Fibroblast of lung (primary cell): ENCODE data around the gene NECTIN2. TPM values are rescaled to one million over a fixed set of nuclear protein-coding genes. Genes with fewer than 3 reads are reported as not detected.

Experiments used
- DNase-seq, 2 donors: peaks; one replicate each; pipeline versions ENCODE4 v3.0.0 to v3.0.0-alpha.2; 2010; ENCODE audit warnings: low read depth in 2 of 2
- H2AFZ ChIP-seq: 2 replicates; pipeline ENCODE4 v1.5.1; 2012; ENCODE audit warnings: low read length, control low read depth, inconsistent platforms
- H3K27ac ChIP-seq: 2 replicates; pipeline ENCODE4 v1.5.1; 2011; ENCODE audit warnings: low read length, control low read depth; ENCODE audit not compliant: insufficient read depth
- H3K27me3 ChIP-seq: 2 replicates; pipeline ENCODE4 v1.5.1; 2011; ENCODE audit warnings: mild to moderate bottlenecking, low read length; ENCODE audit not compliant: control insufficient read depth, insufficient read depth
- H3K36me3 ChIP-seq: 2 replicates; pipeline ENCODE4 v1.5.1; 2011; ENCODE audit warnings: low read length; ENCODE audit not compliant: control insufficient read depth, insufficient read depth
- H3K4me1 ChIP-seq: 2 replicates; pipeline ENCODE4 v1.5.1; 2011; ENCODE audit warnings: low read length; ENCODE audit not compliant: control insufficient read depth, insufficient read depth; ENCODE audit errors: extremely low read depth
- H3K4me2 ChIP-seq: 2 replicates; pipeline ENCODE4 v1.5.1; 2011; ENCODE audit warnings: low read length, control low read depth; ENCODE audit not compliant: insufficient read depth; ENCODE audit errors: extremely low read depth
- H3K4me3 ChIP-seq, 4 experiments: fragments of 200-600 bp in 1 of 4; sonication (generic) in 1 of 4; replicated peaks in 1 of 4; 2 replicates each; pipeline ENCODE4 v1.5.1; 2011 to 2016; ENCODE audit warnings: low read length in 4 of 4, low read depth in 3 of 4, mild to moderate bottlenecking in 3 of 4, control low read depth in 2 of 4, inconsistent platforms in 1 of 4, mixed read lengths in 1 of 4; ENCODE audit not compliant: insufficient read depth in 1 of 4; ENCODE audit errors: control extremely low read depth in 1 of 4
- H3K79me2 ChIP-seq: 2 replicates; pipeline ENCODE4 v1.5.1; 2012; ENCODE audit warnings: mild to moderate bottlenecking, low read length, inconsistent platforms; ENCODE audit not compliant: control insufficient read depth, insufficient read depth
- H3K9ac ChIP-seq: 2 replicates; pipeline ENCODE4 v1.5.1; 2011; ENCODE audit warnings: mild to moderate bottlenecking, low read length, control low read depth; ENCODE audit not compliant: insufficient read depth
- H3K9me3 ChIP-seq: 2 replicates; pipeline ENCODE4 v1.5.1; 2012; ENCODE audit warnings: low read depth, low read length; ENCODE audit not compliant: control insufficient read depth, insufficient read depth
- H4K20me1 ChIP-seq: 2 replicates; pipeline ENCODE4 v1.5.1; 2011; ENCODE audit warnings: low read length; ENCODE audit not compliant: control insufficient read depth, insufficient read depth; ENCODE audit errors: extremely low read depth
- CTCF ChIP-seq, 2 donors: IDR thresholded peaks in 1 of 2; conservative IDR thresholded peaks in 1 of 2; 1 replicate in 1 of 2; 2 replicates in 1 of 2; pipeline ENCODE4 v1.5.1; 2011 to 2012; ENCODE audit warnings: low read length in 2 of 2, control low read depth in 1 of 2, inconsistent platforms in 1 of 2, low read depth in 1 of 2, mild to moderate bottlenecking in 1 of 2
- EZH2 ChIP-seq: IDR thresholded peaks from 2 replicates; pipeline ENCODE4 v1.5.1; 2012; ENCODE audit warnings: low read length, control low read depth, mild to moderate bottlenecking; ENCODE audit errors: missing control alignments
- polyA plus RNA-seq, 2 donors: library from polyadenylated mRNA; depleted of rRNA in 1 of 2; stranded (reverse) in 1 of 2; unstranded in 1 of 2; fragments of >200 nt; gene quantifications; 2 replicates each; pipeline ENCODE4 v1.2.1, GENCODE V29; 2011 to 2012; ENCODE audit warnings: missing spikeins in 1 of 2
- total RNA-seq: library from RNA; depleted of rRNA; stranded (reverse); fragments of >200 nt; gene quantifications from 2 replicates; pipeline ENCODE4 v1.2.1, GENCODE V29; 2014

The NECTIN2 gene
- total and polyA plus RNA-seq, 2 donors (not counting 1 experiment from before 2014, with no cell fraction given): 70.7 to 77.4 TPM

GRCh38 chr19:44894052-44894400, 47.9 kb downstream of the NECTIN2 start:
- Histone ChIP-seq H3K4me1 (peaks cover 15% of the 10 kb centered on the region), H3K36me3 (peaks cover 21% of the 10 kb centered on the region), H4K20me1 (no peaks in the 10 kb centered on the region), H2AFZ (no peak overlapping the region), H3K4me3 (no peak overlapping the region), H3K79me2 (peaks cover 27% of the 10 kb centered on the region), H3K27ac (no peak overlapping the region), H3K4me2 (no peak overlapping the region), H3K27me3 (no peaks in the 10 kb centered on the region), H3K9me3 (no peaks in the 10 kb centered on the region), H3K9ac (no peak overlapping the region)
- TF ChIP-seq CTCF (conservative IDR thresholded peaks at IDR 0.05 in 1 of 2, IDR thresholded peaks at IDR 0.05 in 1 of 2; ENCODE audit: low read depth in 1 of 2, low read length in 2 of 2): no peak
- TF ChIP-seq EZH2: no peak
- DNase-seq: no peak

- Histone ChIP-seq H3K79me2 (peaks cover 27% of the 10 kb centered on the region), H3K4me2 (no peak overlapping the region), H3K4me1 (peaks cover 10% of the 10 kb centered on the region), H3K9me3 (no peaks in the 10 kb centered on the region), H2AFZ (no peak overlapping the region), H3K27me3 (no peaks in the 10 kb centered on the region), H3K27ac (no peak overlapping the region), H3K4me3 (no peak overlapping the region), H3K36me3 (peaks cover 21% of the 10 kb centered on the region), H4K20me1 (no peaks in the 10 kb centered on the region), H3K9ac (no peak overlapping the region)
- DNase-seq: no peak
- no peak for TF ChIP-seq CTCF (conservative IDR thresholded peaks at IDR 0.05 in 1 of 2, IDR thresholded peaks at IDR 0.05 in 1 of 2; ENCODE audit: low read depth in 1 of 2, low read length in 2 of 2)
- no peak for TF ChIP-seq EZH2
Observed at GRCh38 chr19:44894946-44895345, 48.8 kb downstream of the NECTIN2 start.

DNA sequence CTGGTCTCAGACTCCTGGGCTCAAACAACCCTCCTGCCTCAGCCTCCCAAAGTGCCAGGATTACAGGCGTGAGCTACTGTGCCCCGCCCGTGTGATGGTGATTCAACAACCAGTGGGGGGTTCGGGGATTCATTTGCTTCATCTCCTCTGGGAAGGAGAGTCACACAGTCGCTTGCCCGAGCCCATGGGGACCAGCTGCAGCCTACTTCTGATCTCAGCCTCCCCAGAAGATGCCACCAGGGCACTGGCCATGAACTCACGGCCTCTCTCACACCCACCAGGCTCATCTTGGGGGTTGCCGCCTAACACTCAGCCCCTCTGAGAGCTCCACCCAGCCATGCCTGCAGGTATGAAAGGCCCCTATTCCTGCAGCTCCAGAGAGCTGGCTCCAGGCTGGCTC, 51.7 kb downstream of the NECTIN2 start:
- H2AFZ ChIP-seq: no peak overlapping the region
- H3K4me2 ChIP-seq: no peak overlapping the region
- H4K20me1 ChIP-seq: no peaks in the 10 kb centered on the region
- no peaks in the 10 kb centered on the region for H3K9me3 ChIP-seq
- H3K27ac ChIP-seq: no peak overlapping the region
- H3K4me1 ChIP-seq: peaks cover 1% of the 10 kb centered on the region
- H3K36me3 ChIP-seq: peaks cover 28% of the 10 kb centered on the region
- H3K4me3 ChIP-seq: no peak overlapping the region
- no peak for DNase-seq
- TF ChIP-seq EZH2 (no peak), CTCF (conservative IDR thresholded peaks at IDR 0.05 in 1 of 2, IDR thresholded peaks at IDR 0.05 in 1 of 2; ENCODE audit: low read depth in 1 of 2, low read length in 2 of 2) (no peak)
- no peak overlapping the region for H3K9ac ChIP-seq
- no peaks in the 10 kb centered on the region for H3K27me3 ChIP-seq
- H3K79me2 ChIP-seq: peaks cover 10% of the 10 kb centered on the region
